ENCODE measurements around the gene CLDN15. TPM values are rescaled to one million over a fixed set of nuclear protein-coding genes. Genes with fewer than 3 reads are reported as not detected.

Gene CLDN15
- total and polyA plus RNA-seq, 2 donors from 2014 or later, result 11.9 to 13.3 TPM

- TF ChIP-seq CTCF (IDR thresholded peaks at IDR 0.05; ENCODE audit: borderline replicate concordance, extremely low read depth, insufficient read depth), result no peak
- Histone ChIP-seq H3K9me3 (ENCODE audit: control insufficient read depth in 2 of 3, insufficient read depth in 1 of 3, low read length in 3 of 3) (no peaks in the 10 kb centered on the region), H3K36me3 (ENCODE audit: control insufficient read depth in 2 of 3, insufficient read depth in 3 of 3, low read length in 3 of 3) (no peaks in the 10 kb centered on the region), H3K27ac (ENCODE audit: low read depth in 2 of 2, low read length in 2 of 2) (no peak overlapping the region), H3K9ac (ENCODE audit: low read length in 3 of 3) (no peak overlapping the region), H3K4me1 (ENCODE audit: control insufficient read depth in 2 of 3, insufficient read depth in 2 of 3, low read depth in 1 of 3, low read length in 3 of 3) (peaks cover 0 to 2% (median 0%) of the 10 kb centered on the region in 3 donors), H3K27me3 (ENCODE audit: control insufficient read depth, insufficient read depth, low read length) (peaks cover 5% of the 10 kb centered on the region), H3K4me3 (ENCODE audit: low read length in 3 of 3) (no peak overlapping the region)
- FAIRE-seq (no peak), DNase-seq (no peak)
- intact Hi-C loops (cut with DNase I), result no loop called here
Measured at GRCh38 chr7:101198476-101198875, 39.1 kb downstream of the CLDN15 start.

GRCh38 chr7:101197991-101198390, 39.6 kb downstream of the CLDN15 start:
- Histone ChIP-seq H3K9me3 (ENCODE audit: control insufficient read depth in 2 of 3, insufficient read depth in 1 of 3, low read length in 3 of 3) (no peaks in the 10 kb centered on the region), H3K4me3 (ENCODE audit: low read length in 3 of 3) (no peak overlapping the region), H3K27me3 (ENCODE audit: control insufficient read depth, insufficient read depth, low read length) (peaks cover 5% of the 10 kb centered on the region), H3K4me1 (ENCODE audit: control insufficient read depth in 2 of 3, insufficient read depth in 2 of 3, low read depth in 1 of 3, low read length in 3 of 3) (peaks cover 0 to 2% (median 0%) of the 10 kb centered on the region in 3 donors), H3K27ac (ENCODE audit: low read depth in 2 of 2, low read length in 2 of 2) (no peak overlapping the region), H3K36me3 (ENCODE audit: control insufficient read depth in 2 of 3, insufficient read depth in 3 of 3, low read length in 3 of 3) (no peaks in the 10 kb centered on the region), H3K9ac (ENCODE audit: low read length in 3 of 3) (no peak overlapping the region)
- TF ChIP-seq CTCF (IDR thresholded peaks at IDR 0.05; ENCODE audit: borderline replicate concordance, extremely low read depth, insufficient read depth), result no peak
- intact Hi-C loops (cut with DNase I), result no loop called here
- DNase-seq, result no peak
- no peak for FAIRE-seq

- intact Hi-C loops (cut with DNase I), result no loop called here
- no peaks in the 10 kb centered on the region for H3K27me3 ChIP-seq (ENCODE audit: control insufficient read depth, insufficient read depth, low read length)
- H3K9me3 ChIP-seq (ENCODE audit: control insufficient read depth in 2 of 3, insufficient read depth in 1 of 3, low read length in 3 of 3), result no peaks in the 10 kb centered on the region
- H3K9ac ChIP-seq (ENCODE audit: low read length in 3 of 3), result no peak overlapping the region
- no peak for TF ChIP-seq CTCF (IDR thresholded peaks at IDR 0.05; ENCODE audit: borderline replicate concordance, extremely low read depth, insufficient read depth)
- no peaks in the 10 kb centered on the region for H3K4me1 ChIP-seq (ENCODE audit: control insufficient read depth in 2 of 3, insufficient read depth in 2 of 3, low read depth in 1 of 3, low read length in 3 of 3)
- FAIRE-seq, result no peak
- no peak overlapping the region for H3K27ac ChIP-seq (ENCODE audit: low read depth in 2 of 2, low read length in 2 of 2)
- no peak for DNase-seq
- H3K36me3 ChIP-seq (ENCODE audit: control insufficient read depth in 2 of 3, insufficient read depth in 3 of 3, low read length in 3 of 3), result no peaks in the 10 kb centered on the region
- no peak overlapping the region for H3K4me3 ChIP-seq (ENCODE audit: low read length in 3 of 3)
Measured at GRCh38 chr7:101195884-101196283, 41.7 kb downstream of the CLDN15 start.

- Histone ChIP-seq H3K4me3 (ENCODE audit: low read length in 3 of 3) (no peak overlapping the region), H3K9ac (ENCODE audit: low read length in 3 of 3) (no peak overlapping the region), H3K36me3 (ENCODE audit: control insufficient read depth in 2 of 3, insufficient read depth in 3 of 3, low read length in 3 of 3) (no peaks in the 10 kb centered on the region), H3K4me1 (ENCODE audit: control insufficient read depth in 2 of 3, insufficient read depth in 2 of 3, low read depth in 1 of 3, low read length in 3 of 3) (no peaks in the 10 kb centered on the region), H3K9me3 (ENCODE audit: control insufficient read depth in 2 of 3, insufficient read depth in 1 of 3, low read length in 3 of 3) (no peaks in the 10 kb centered on the region), H3K27me3 (ENCODE audit: control insufficient read depth, insufficient read depth, low read length) (no peaks in the 10 kb centered on the region), H3K27ac (ENCODE audit: low read depth in 2 of 2, low read length in 2 of 2) (no peak overlapping the region)
- intact Hi-C loops (cut with DNase I), result no loop called here
- no peak for DNase-seq
- no peak for TF ChIP-seq CTCF (IDR thresholded peaks at IDR 0.05; ENCODE audit: borderline replicate concordance, extremely low read depth, insufficient read depth)
- FAIRE-seq, result no peak
Measured at GRCh38 chr7:101189109-101189508, 48.5 kb downstream of the CLDN15 start.
